Stomach (tissue), 4 donors: ENCODE data around the gene MYOG.

Experiments
- CTCF ChIP-seq, 7 experiments: fragments of 450-650 bp in 4 of 7; fragments of 200-600 bp in 3 of 7; sonication (generic) in 3 of 7; IDR thresholded peaks; one replicate each; pipeline ENCODE4 v1.5.1; 2016 to 2019; ENCODE audit warnings: antibody characterized with exemption in 7 of 7, control low read depth in 2 of 7, mild to moderate bottlenecking in 1 of 7
- POLR2A ChIP-seq, 4 donors: fragments of 450-650 bp; IDR thresholded peaks; one replicate each; pipeline ENCODE4 v1.6.1; 2016; ENCODE audit warnings: antibody characterized with exemption in 4 of 4, control low read depth in 2 of 4, mild to moderate bottlenecking in 1 of 4, moderate library complexity in 1 of 4

GRCh38 chr1:203033287-203033686, 52.5 kb downstream of the MYOG start:
- TF ChIP-seq POLR2A (IDR thresholded peaks at IDR 0.05), result no peak
- TF ChIP-seq CTCF (IDR thresholded peaks at IDR 0.05), result no peak
